ENCODE measurements around the gene TEX261. TPM values are rescaled to one million over a fixed set of nuclear protein-coding genes. Genes with fewer than 3 reads are reported as not detected.

Gene TEX261
- 26.9 and 27.3 TPM in 2 replicates for total RNA-seq

DNA sequence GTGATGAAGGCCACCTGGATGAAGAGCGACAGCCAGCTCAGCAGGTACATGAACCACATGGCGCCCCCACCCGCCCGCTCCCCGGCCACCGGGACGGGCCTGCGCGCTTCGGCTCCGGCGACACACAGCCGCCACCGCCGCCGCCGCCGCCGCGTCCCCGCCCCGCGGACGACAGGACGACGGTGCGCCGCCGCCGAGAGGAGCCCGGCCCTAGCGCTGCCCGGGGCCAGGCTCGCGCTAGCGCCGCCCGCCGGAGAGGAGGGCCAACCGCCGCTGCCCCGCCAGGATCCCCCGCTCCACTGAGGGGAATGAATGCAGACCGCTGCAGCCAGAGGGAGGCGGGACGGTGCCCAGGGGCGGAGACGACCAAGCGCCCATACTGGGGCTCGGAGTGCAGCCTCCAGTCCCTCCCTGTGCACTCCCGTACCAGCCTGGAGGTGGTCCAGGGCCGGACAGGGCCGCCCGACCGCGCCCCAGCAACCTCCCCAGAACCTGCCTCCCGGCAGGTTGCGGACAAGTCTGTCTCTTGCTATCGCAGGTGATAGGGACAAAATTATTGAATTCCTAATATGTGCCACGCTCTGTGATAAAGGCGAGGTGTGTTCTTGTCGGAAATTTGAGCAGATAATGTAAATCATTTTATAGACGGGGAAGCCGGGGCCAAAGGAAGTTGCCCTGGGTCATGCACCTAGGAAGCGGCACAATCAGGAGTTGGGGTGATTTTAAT, at the start of gene TEX261:
TSS of gene TEX261 (minus strand) at position 175 of the 727 bp plus-strand sequence. CDS start at position 59, 116 bp downstream.

DNA sequence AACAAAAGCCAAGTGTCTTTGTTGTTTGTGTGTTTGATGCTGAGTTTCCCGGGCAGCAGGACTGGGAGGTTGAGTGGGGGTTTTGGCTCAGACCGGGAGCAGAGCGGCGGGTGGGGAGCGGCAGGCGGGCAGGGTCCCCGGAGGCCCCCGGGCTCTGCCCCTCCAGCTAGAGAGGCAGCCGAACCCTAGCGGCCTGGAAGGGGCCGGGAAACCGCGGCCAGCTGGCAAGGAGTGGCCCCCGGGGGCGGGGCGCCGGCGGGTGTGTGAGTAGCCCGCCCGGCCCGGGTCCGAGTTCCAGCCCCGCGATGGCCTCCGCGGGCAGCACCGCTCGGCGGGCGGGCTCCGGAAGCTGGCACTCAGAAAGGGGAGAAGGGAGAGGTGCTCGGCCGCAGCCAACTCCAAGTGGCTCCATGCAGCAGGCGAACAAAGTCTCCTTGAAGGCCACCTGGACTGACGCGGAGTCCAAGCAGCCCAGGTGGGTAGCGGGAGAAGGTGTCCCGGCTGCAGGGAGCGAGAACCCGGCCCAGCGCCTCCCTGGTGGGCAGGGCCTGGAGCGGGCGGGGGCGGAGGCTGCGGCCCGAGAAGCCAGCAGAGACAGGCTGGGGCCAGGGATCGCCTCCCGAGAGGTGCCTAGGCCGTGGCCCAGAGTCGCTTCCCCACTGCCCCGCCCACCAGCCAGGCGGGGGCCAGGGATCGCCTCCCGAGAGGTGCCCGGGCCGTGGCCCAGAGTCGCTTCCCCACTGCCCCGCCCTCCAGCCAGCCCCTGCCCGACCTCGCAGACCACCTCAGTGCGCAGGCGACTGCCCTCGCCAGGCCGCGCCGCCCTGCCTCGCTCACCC, 16.1 kb downstream of the TEX261 start, which contains the start of gene ANKRD53:
TSS of gene ANKRD53 (plus strand) at position 290 of the 839 bp plus-strand sequence. CDS start at position 306, 16 bp downstream.

Other genes with a start within 250 kb of the TEX261 start
- 0.28 and 4.3 TPM in 2 replicates for gene ADD2, start 226.7 kb downstream of the TEX261 start, total RNA-seq
- not detected in 2 replicates for gene FIGLA, start 204.2 kb downstream of the TEX261 start, total RNA-seq
- gene CLEC4F, start 174.3 kb downstream of the TEX261 start, total RNA-seq: under 0.01 TPM in 1 of 2 replicates, not detected in the other
- gene CD207, start 159.1 kb downstream of the TEX261 start, total RNA-seq: under 0.01 TPM in 1 of 2 replicates, not detected in the other
- 0.75 and 0.81 TPM in 2 replicates for gene VAX2, start 94.3 kb downstream of the TEX261 start, total RNA-seq
- gene ATP6V1B1, start 59.0 kb downstream of the TEX261 start, total RNA-seq: 0.28 TPM in 1 of 2 replicates, not detected in the other
- gene ANKRD53, start 16.2 kb downstream of the TEX261 start, total RNA-seq: 0.09 and 0.18 TPM in 2 replicates
- 60.3 and 66.7 TPM in 2 replicates for gene NAGK, start 73.8 kb upstream of the TEX261 start, total RNA-seq
- gene MCEE, start 135.4 kb upstream of the TEX261 start, total RNA-seq: 7.7 and 11.3 TPM in 2 replicates
- 21.0 and 21.1 TPM in 2 replicates for gene MPHOSPH10, start 135.8 kb upstream of the TEX261 start, total RNA-seq
- gene PAIP2B, start 232.2 kb upstream of the TEX261 start, total RNA-seq: 0.54 and 0.85 TPM in 2 replicates

Measured in endothelial cell of coronary artery (primary cell).